HL-60 (cell line): ENCODE data around the gene MCU.

Experiments
- CTCF ChIP-seq: IDR thresholded peaks from one replicate; pipeline ENCODE4 v1.5.1; 2011; ENCODE audit warnings: low read length, control low read depth, inconsistent platforms; ENCODE audit not compliant: insufficient read depth
- POLR2AphosphoS5 ChIP-seq: IDR thresholded peaks from 2 replicates; pipeline ENCODE4 v1.6.1; 2012; ENCODE audit warnings: low read depth

GRCh38 chr10:72645263-72645858 lies 46.6 kb upstream of the MCU start:
- TF ChIP-seq CTCF (no peak), POLR2AphosphoS5 (no peak)
